Measurements from ENCODE around the gene NFATC1.

The NFATC1 gene

GRCh38 chr18:79498662-79499061 is 102.9 kb downstream of the NFATC1 start:
- Histone ChIP-seq H3F3A (ENCODE audit: control insufficient read depth, insufficient read depth) (peaks cover 20% of the 10 kb centered on the region), H3K4me2 (ENCODE audit: low read length) (peak overlapping the region; percentile 33), H3K36me3 (ENCODE audit: control insufficient read depth, low read length) (peaks cover 21% of the 10 kb centered on the region), H3K9me3 (ENCODE audit: control insufficient read depth, insufficient read depth, low read length) (peaks cover 13% of the 10 kb centered on the region), H3K27me3 (ENCODE audit: control insufficient read depth, low read length) (no peaks in the 10 kb centered on the region), H3K79me2 (ENCODE audit: control insufficient read depth, low read length) (peaks cover 10% of the 10 kb centered on the region), H3K4me3 (ENCODE audit: low read length) (peak overlapping the region; percentile 25; the same call in 1 of the 2 replicates), H3K27ac (ENCODE audit: low read depth, low read length) (peak overlapping the region; percentile 8; the same call in 1 of the 2 replicates), H4K20me1 (ENCODE audit: control insufficient read depth, insufficient read depth, low read depth, low read length) (no peaks in the 10 kb centered on the region), H3K9me2 (replicated peaks; ENCODE audit: control insufficient read depth, low read length) (no peaks in the 10 kb centered on the region), H3K4me1 (ENCODE audit: control insufficient read depth, low read length) (peaks cover 52% of the 10 kb centered on the region)
- TF ChIP-seq EZH2phosphoT487 (IDR thresholded peaks at IDR 0.05; ENCODE audit: borderline replicate concordance, low read length) (no peak), CTCF (IDR thresholded peaks at IDR 0.05; ENCODE audit: low read depth, low read length, poor library complexity, severe bottlenecking) (no peak)

- Histone ChIP-seq H4K20me1 (ENCODE audit: control insufficient read depth, insufficient read depth, low read depth, low read length) (no peaks in the 10 kb centered on the region), H3K4me3 (ENCODE audit: low read length) (no peak overlapping the region), H3K9me2 (replicated peaks; ENCODE audit: control insufficient read depth, low read length) (no peaks in the 10 kb centered on the region), H3F3A (ENCODE audit: control insufficient read depth, insufficient read depth) (peaks cover 9% of the 10 kb centered on the region), H3K4me2 (ENCODE audit: low read length) (no peak overlapping the region), H3K27ac (ENCODE audit: low read depth, low read length) (no peak overlapping the region), H3K4me1 (ENCODE audit: control insufficient read depth, low read length) (peaks cover 43% of the 10 kb centered on the region), H3K9me3 (ENCODE audit: control insufficient read depth, insufficient read depth, low read length) (peaks cover 13% of the 10 kb centered on the region), H3K36me3 (ENCODE audit: control insufficient read depth, low read length) (peaks cover 21% of the 10 kb centered on the region), H3K27me3 (ENCODE audit: control insufficient read depth, low read length) (no peaks in the 10 kb centered on the region), H3K79me2 (ENCODE audit: control insufficient read depth, low read length) (peaks cover 4% of the 10 kb centered on the region; the same call in 1 of the 2 replicates)
- no peak for TF ChIP-seq CTCF (IDR thresholded peaks at IDR 0.05; ENCODE audit: low read depth, low read length, poor library complexity, severe bottlenecking)
- TF ChIP-seq EZH2phosphoT487 (IDR thresholded peaks at IDR 0.05; ENCODE audit: borderline replicate concordance, low read length): no peak
Measured at GRCh38 chr18:79501006-79501405, 105.3 kb downstream of the NFATC1 start.

- H3K9me3 ChIP-seq (ENCODE audit: control insufficient read depth, insufficient read depth, low read length): peaks cover 13% of the 10 kb centered on the region
- H3K27ac ChIP-seq (ENCODE audit: low read depth, low read length): no peak overlapping the region
- no peak overlapping the region for H3K4me3 ChIP-seq (ENCODE audit: low read length)
- H3F3A ChIP-seq (ENCODE audit: control insufficient read depth, insufficient read depth): no peaks in the 10 kb centered on the region
- peaks cover 18% of the 10 kb centered on the region for H3K36me3 ChIP-seq (ENCODE audit: control insufficient read depth, low read length)
- H3K27me3 ChIP-seq (ENCODE audit: control insufficient read depth, low read length): no peaks in the 10 kb centered on the region
- peaks cover 43% of the 10 kb centered on the region for H3K4me1 ChIP-seq (ENCODE audit: control insufficient read depth, low read length)
- H3K79me2 ChIP-seq (ENCODE audit: control insufficient read depth, low read length): peaks cover 1% of the 10 kb centered on the region; the same call in 1 of the 2 replicates
- no peaks in the 10 kb centered on the region for H4K20me1 ChIP-seq (ENCODE audit: control insufficient read depth, insufficient read depth, low read depth, low read length)
- no peak for TF ChIP-seq EZH2phosphoT487 (IDR thresholded peaks at IDR 0.05; ENCODE audit: borderline replicate concordance, low read length)
- H3K9me2 ChIP-seq (replicated peaks; ENCODE audit: control insufficient read depth, low read length): no peaks in the 10 kb centered on the region
- no peak overlapping the region for H3K4me2 ChIP-seq (ENCODE audit: low read length)
Measured at GRCh38 chr18:79502782-79503181, 107.1 kb downstream of the NFATC1 start.

- TF ChIP-seq CTCF (IDR thresholded peaks at IDR 0.05; ENCODE audit: low read depth, low read length, poor library complexity, severe bottlenecking) (no peak), EZH2phosphoT487 (IDR thresholded peaks at IDR 0.05; ENCODE audit: borderline replicate concordance, low read length) (no peak)
- H4K20me1 ChIP-seq (ENCODE audit: control insufficient read depth, insufficient read depth, low read depth, low read length): no peaks in the 10 kb centered on the region
- no peaks in the 10 kb centered on the region for H3K27me3 ChIP-seq (ENCODE audit: control insufficient read depth, low read length)
- H3F3A ChIP-seq (ENCODE audit: control insufficient read depth, insufficient read depth): no peaks in the 10 kb centered on the region
- no peak overlapping the region for H3K4me3 ChIP-seq (ENCODE audit: low read length)
- peaks cover 13% of the 10 kb centered on the region for H3K36me3 ChIP-seq (ENCODE audit: control insufficient read depth, low read length)
- no peak overlapping the region for H3K27ac ChIP-seq (ENCODE audit: low read depth, low read length)
- H3K9me2 ChIP-seq (replicated peaks; ENCODE audit: control insufficient read depth, low read length): no peaks in the 10 kb centered on the region
- no peaks in the 10 kb centered on the region for H3K79me2 ChIP-seq (ENCODE audit: control insufficient read depth, low read length)
- peaks cover 43% of the 10 kb centered on the region for H3K4me1 ChIP-seq (ENCODE audit: control insufficient read depth, low read length)
- H3K4me2 ChIP-seq (ENCODE audit: low read length): no peak overlapping the region
- H3K9me3 ChIP-seq (ENCODE audit: control insufficient read depth, insufficient read depth, low read length): peaks cover 11% of the 10 kb centered on the region
Measured at GRCh38 chr18:79503406-79503805, 107.7 kb downstream of the NFATC1 start.
